GM23338 (cell line): Measurements from ENCODE around the gene SEC23A. TPM values are rescaled to one million over a fixed set of nuclear protein-coding genes. Genes with fewer than 3 reads are reported as not detected.

ENCODE experiments used
- ATAC-seq: fragments of 200-7000 bp; cut with Tn5 transposase; 3 replicates; pipeline ENCODE4 v1.9.1; 2020
- DNase-seq: peaks from one replicate; pipeline ENCODE4 v3.0.0-alpha.2; 2015; ENCODE audit warnings: low spot score
- H2AFZ ChIP-seq: fragments of 200-600 bp; sonication (generic); 2 replicates; pipeline ENCODE4 v1.8.0; 2016; ENCODE audit warnings: antibody characterized with exemption, mild to moderate bottlenecking, moderate library complexity
- H3F3A ChIP-seq: fragments of 200-600 bp; sonication (generic); replicated peaks from 2 replicates; pipeline ENCODE4 v1.8.0; 2017; ENCODE audit warnings: antibody characterized with exemption, mixed run types, low read depth
- H3K27ac ChIP-seq: fragments of 200-600 bp; sonication (generic); 2 replicates; pipeline ENCODE4 v1.6.1; 2016; ENCODE audit warnings: low read depth
- H3K27me3 ChIP-seq: fragments of 200-600 bp; sonication (generic); 2 replicates; pipeline ENCODE4 v1.8.0; 2016; ENCODE audit warnings: mild to moderate bottlenecking, mixed run types, moderate library complexity; ENCODE audit not compliant: insufficient read depth
- H3K36me3 ChIP-seq: fragments of 200-600 bp; sonication (generic); 2 replicates; pipeline ENCODE4 v1.8.0; 2016; ENCODE audit warnings: mild to moderate bottlenecking; ENCODE audit not compliant: insufficient read depth
- H3K4me1 ChIP-seq: fragments of 200-600 bp; sonication (generic); 2 replicates; pipeline ENCODE4 v1.8.0; 2016; ENCODE audit warnings: mild to moderate bottlenecking, moderate library complexity; ENCODE audit not compliant: insufficient read depth
- H3K4me2 ChIP-seq: fragments of 200-600 bp; sonication (generic); 2 replicates; pipeline ENCODE4 v1.7.1; 2017; ENCODE audit warnings: mixed run types
- H3K4me3 ChIP-seq: fragments of 200-600 bp; sonication (generic); 2 replicates; pipeline ENCODE4 v1.6.1; 2016; ENCODE audit warnings: mixed run types
- H3K79me2 ChIP-seq: fragments of 200-600 bp; sonication (generic); replicated peaks from 2 replicates; pipeline ENCODE4 v1.8.0; 2017; ENCODE audit warnings: mild to moderate bottlenecking; ENCODE audit not compliant: insufficient read depth
- H3K9me2 ChIP-seq: fragments of 200-600 bp; sonication (generic); 2 replicates; pipeline ENCODE4 v1.8.0; 2017; ENCODE audit not compliant: insufficient read depth
- H4K20me1 ChIP-seq: fragments of 200-600 bp; sonication (generic); replicated peaks from 2 replicates; pipeline ENCODE4 v1.8.0; 2017; ENCODE audit warnings: mild to moderate bottlenecking; ENCODE audit not compliant: insufficient read depth
- H3K27ac Mint-ChIP-seq: 2 replicates; pipeline ENCODE4 v1.8.0; 2020; ENCODE audit warnings: inconsistent platforms, mild to moderate bottlenecking, moderate library complexity, mixed read lengths
- H3K27me3 Mint-ChIP-seq: 3 replicates; pipeline ENCODE4 v1.8.0; 2022; ENCODE audit warnings: low read depth, mild to moderate bottlenecking, moderate library complexity, mixed read lengths, inconsistent platforms; ENCODE audit not compliant: insufficient read depth, poor library complexity
- H3K36me3 Mint-ChIP-seq: 3 replicates; pipeline ENCODE4 v1.8.0; 2021; ENCODE audit warnings: low read depth, mild to moderate bottlenecking, inconsistent platforms, moderate library complexity, mixed read lengths
- H3K4me1 Mint-ChIP-seq: 3 replicates; pipeline ENCODE4 v1.8.0; 2020; ENCODE audit warnings: mild to moderate bottlenecking, inconsistent platforms, mixed read lengths
- H3K4me3 Mint-ChIP-seq: 3 replicates; pipeline ENCODE4 v1.8.0; 2021; ENCODE audit warnings: moderate library complexity, mild to moderate bottlenecking, inconsistent platforms, mixed read lengths
- H3K9me3 Mint-ChIP-seq: 3 replicates; pipeline ENCODE4 v1.8.0; 2020; ENCODE audit warnings: moderate library complexity, mild to moderate bottlenecking, inconsistent platforms, mixed read lengths
- CREB1 ChIP-seq: fragments of 250-450 bp; sonication (Bioruptor Pico); IDR thresholded peaks from 2 replicates; pipeline ENCODE4 v1.5.0; 2020; ENCODE audit warnings: low read depth, mild to moderate bottlenecking, moderate library complexity
- CTCF ChIP-seq, 2 experiments: fragments of 200-600 bp in 1 of 2; sonication (generic) in 1 of 2; conservative IDR thresholded peaks; 2 replicates each; pipeline versions ENCODE4 v1.5.1 to v1.6.1; 2016 to 2017; ENCODE audit warnings: antibody characterized with exemption in 2 of 2, low read depth in 2 of 2, mild to moderate bottlenecking in 2 of 2, moderate library complexity in 1 of 2
- ETS1 ChIP-seq: IDR thresholded peaks from 2 replicates; pipeline ENCODE4 v1.6.1; 2016; ENCODE audit warnings: antibody characterized with exemption
- EZH2 ChIP-seq: fragments of 200-600 bp; sonication (generic); IDR thresholded peaks from one replicate; pipeline ENCODE4 v1.8.0; 2017; ENCODE audit warnings: antibody characterized with exemption, mild to moderate bottlenecking, low read depth; ENCODE audit not compliant: unreplicated experiment
- EZH2phosphoT487 ChIP-seq: fragments of 200-600 bp; sonication (generic); IDR thresholded peaks from one replicate; pipeline ENCODE4 v1.8.1; 2018; ENCODE audit warnings: antibody characterized with exemption; ENCODE audit not compliant: unreplicated experiment
- JUNB ChIP-seq: IDR thresholded peaks from one replicate; pipeline ENCODE4 v1.6.1; 2016; ENCODE audit warnings: antibody characterized with exemption; ENCODE audit not compliant: unreplicated experiment
- NANOG ChIP-seq: IDR thresholded peaks from 2 replicates; pipeline ENCODE4 v1.6.1; 2016; ENCODE audit warnings: antibody characterized with exemption, borderline replicate concordance
- POLR2AphosphoS5 ChIP-seq: IDR thresholded peaks from 2 replicates; pipeline ENCODE4 v1.6.1; 2016; ENCODE audit warnings: antibody characterized with exemption, low read depth
- REST ChIP-seq: IDR thresholded peaks from one replicate; pipeline ENCODE4 v1.6.1; 2018; ENCODE audit warnings: antibody characterized with exemption; ENCODE audit not compliant: unreplicated experiment
- STAT1 ChIP-seq: IDR thresholded peaks from one replicate; pipeline ENCODE4 v1.6.1; 2016; ENCODE audit warnings: antibody characterized with exemption; ENCODE audit not compliant: unreplicated experiment
- ZNF114 ChIP-seq: fragments of 250-450 bp; sonication (Bioruptor Pico); IDR thresholded peaks from 2 replicates; pipeline ENCODE4 v1.5.0; 2020; ENCODE audit warnings: mild to moderate bottlenecking, moderate library complexity
- ZNF331 ChIP-seq: fragments of 250-450 bp; sonication (Bioruptor Pico); IDR thresholded peaks from 2 replicates; pipeline ENCODE4 v1.5.0; 2020; ENCODE audit warnings: low read depth, mild to moderate bottlenecking, moderate library complexity
- ZNF462 ChIP-seq: fragments of 250-450 bp; sonication (Bioruptor Pico); IDR thresholded peaks from 2 replicates; pipeline ENCODE4 v1.5.0; 2020; ENCODE audit warnings: mild to moderate bottlenecking, moderate library complexity
- polyA plus RNA-seq: library from polyadenylated mRNA; unstranded; fragments of >200 nt; fragmentation: Nextera tagmentation; extraction: Ambion mirVana; gene quantifications from 2 replicates; pipeline ENCODE4 v1.2.1, GENCODE V29; 2016
- total RNA-seq: library from RNA; depleted of rRNA; stranded (reverse); fragments of >200 nt; shearing (Covaris generic); gene quantifications from 2 replicates; pipeline ENCODE4 v1.2.3, GENCODE V29; 2014

Gene SEC23A
- total and polyA plus RNA-seq, 2 experiments from 2014 or later, result 22.7 to 89.9 TPM

- peak overlapping the region; percentile 3; the same call in 1 of the 3 replicates for H3K4me3 Mint-ChIP-seq
- Histone ChIP-seq H3K9me2 (no peaks in the 10 kb centered on the region), H4K20me1 (0 out of 2 replicates have a peak, but pooled peaks cover 6% of the 10 kb centered on the region), H3K79me2 (peaks cover 59% of the 10 kb centered on the region), H3K4me1 (peaks cover 9% of the 10 kb centered on the region), H3F3A (no peaks in the 10 kb centered on the region), H2AFZ (no peak overlapping the region), H3K27me3 (no peaks in the 10 kb centered on the region), H3K36me3 (peaks cover 21% of the 10 kb centered on the region), H3K27ac (peak overlapping the region; percentile 27; the same call in 1 of the 2 replicates), H3K4me2 (0 out of 2 replicates have a peak overlapping the region, but pooled peaks have one; percentile 3), H3K4me3 (no peak overlapping the region)
- peak overlapping the region; percentile 13 for H3K27ac Mint-ChIP-seq
- peaks cover 23% of the 10 kb centered on the region for H3K36me3 Mint-ChIP-seq
- no peaks in the 10 kb centered on the region for H3K27me3 Mint-ChIP-seq
- H3K4me1 Mint-ChIP-seq, result peaks cover 19% of the 10 kb centered on the region
- TF ChIP-seq ZNF331 (CRISPR knock-in tag) (no peak), ZNF462 (CRISPR knock-in tag) (no peak), EZH2phosphoT487 (no peak), JUNB (no peak), ETS1 (no peak), CREB1 (CRISPR knock-in tag) (no peak), CTCF (conservative IDR thresholded peaks at IDR 0.05; ENCODE audit: low read depth in 2 of 2) (no peak), EZH2 (no peak), STAT1 (no peak), POLR2AphosphoS5 (no peak), NANOG (no peak), REST (no peak), ZNF114 (no peak)
- peak; percentile 83 for ATAC-seq
- peak; percentile 71 for DNase-seq
- H3K9me3 Mint-ChIP-seq, result no peaks in the 10 kb centered on the region
Observed at GRCh38 chr14:39097159-39097558, 5.9 kb downstream of the SEC23A start.
